ENCODE measurements around the gene KCNC4.

KCNC4 gene

DNA sequence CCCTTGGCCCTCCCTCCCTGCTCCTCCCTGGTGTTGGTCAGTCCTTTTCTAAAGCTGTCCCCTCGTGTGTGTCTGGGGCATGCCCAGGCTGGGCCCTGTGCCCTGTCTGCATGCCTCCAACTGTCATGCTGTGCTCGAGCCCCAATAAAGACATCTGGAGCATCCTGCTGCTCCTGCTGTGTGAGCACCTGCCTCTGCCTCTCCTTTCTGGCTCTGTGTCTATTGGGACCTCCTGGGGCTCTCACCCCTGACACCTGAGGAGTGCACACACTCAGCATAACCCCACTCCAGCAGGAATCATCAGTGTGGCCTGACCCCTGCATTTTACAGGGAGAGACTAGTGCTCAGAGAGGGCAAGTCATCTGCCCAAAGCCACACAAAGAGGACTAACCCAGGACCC, 23.7 kb downstream of the KCNC4 start:
- peak; percentile 61 for DNase-seq

DNA sequence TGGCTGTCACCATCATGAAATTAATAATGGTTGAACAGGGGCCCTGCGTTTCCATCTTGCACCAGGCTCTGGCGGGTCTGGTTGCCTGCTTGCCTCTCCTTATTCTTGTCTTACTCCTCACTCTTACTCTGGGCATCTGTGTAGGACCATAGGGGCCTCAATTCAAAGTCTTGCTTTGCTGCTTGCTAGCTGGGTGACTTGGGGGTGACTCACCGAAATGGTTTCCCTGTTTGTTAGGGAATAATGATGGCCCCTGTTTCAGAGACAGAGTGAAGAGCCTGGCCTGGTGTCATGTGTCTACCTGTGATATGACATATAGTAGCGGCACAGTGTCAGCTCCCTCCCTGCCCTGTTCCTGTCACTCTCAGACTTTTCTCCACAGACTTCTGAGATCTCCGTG, 24.6 kb downstream of the KCNC4 start:
- no peak for DNase-seq

DNA sequence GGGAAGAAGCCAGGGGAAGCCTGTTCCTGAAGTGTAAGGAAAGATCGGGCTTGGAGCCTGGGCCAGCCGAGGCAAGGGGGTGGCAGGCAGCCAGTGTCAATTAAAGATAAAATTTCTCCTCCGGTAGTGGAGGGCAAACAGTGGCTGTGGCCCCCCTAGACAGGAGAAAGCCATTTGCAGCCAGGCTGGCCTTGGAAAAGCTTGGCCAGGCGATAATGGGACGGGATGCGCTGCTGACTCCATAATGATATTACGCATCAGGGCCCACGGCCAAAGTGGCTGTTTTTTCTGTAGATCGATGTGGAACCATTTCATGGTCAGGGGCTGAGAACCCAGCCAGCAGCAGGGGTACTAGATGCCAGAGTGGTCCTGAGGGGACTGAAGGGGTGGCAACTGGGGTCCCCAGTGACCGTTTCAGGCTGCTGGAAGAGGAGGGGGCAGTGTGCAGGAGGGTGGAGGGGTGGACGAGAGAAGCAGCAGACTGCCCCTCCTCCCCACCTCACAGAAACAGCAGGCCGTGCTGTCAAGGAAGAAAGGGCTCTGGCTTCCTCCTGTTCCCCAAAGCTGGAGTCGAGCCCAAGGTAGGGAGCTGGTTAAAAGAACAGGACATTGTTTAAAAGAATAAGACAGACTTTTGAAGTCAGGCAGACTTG, 25.2 kb downstream of the KCNC4 start:
- DNase-seq: no peak

DNA sequence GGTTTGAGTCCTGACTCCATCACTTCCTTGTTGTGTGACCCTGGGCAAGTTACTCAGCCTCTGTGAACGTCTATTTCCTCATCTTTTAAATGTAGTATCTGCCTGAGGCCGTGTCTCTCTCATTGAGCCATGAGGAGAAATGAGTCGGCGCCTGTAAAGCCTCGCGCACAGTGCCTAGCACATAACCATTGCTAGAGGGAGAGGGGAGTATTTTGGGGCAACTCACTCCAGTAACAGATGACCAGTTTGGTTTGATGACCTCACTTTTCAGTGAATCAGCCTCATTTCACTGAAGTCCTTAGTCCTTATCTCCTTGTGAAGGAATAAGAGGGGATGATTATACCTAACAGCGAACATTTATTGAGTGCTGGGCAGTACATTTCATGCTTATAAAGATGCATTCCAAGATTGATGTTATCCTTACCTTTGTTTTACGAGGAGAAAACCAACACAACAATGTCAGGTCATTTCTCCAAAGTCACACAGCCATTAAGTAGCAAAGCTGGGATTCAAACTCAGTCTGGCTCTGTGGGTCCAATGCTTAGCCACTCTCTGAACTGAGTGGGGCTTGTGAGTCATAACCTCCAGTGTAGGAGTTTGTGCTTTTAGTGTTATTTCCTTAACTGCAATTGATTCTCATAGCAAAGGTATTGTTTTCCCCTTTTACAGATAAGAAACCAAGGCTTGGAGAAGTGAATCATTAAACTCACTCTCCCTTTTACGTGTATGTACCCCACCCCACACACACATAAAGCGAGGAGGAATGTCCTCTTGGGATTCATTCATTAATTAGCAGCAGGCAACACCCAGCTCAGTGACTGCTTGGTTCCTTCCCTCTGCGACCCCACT, 25.9 kb downstream of the KCNC4 start:
- no peak for DNase-seq

DNA sequence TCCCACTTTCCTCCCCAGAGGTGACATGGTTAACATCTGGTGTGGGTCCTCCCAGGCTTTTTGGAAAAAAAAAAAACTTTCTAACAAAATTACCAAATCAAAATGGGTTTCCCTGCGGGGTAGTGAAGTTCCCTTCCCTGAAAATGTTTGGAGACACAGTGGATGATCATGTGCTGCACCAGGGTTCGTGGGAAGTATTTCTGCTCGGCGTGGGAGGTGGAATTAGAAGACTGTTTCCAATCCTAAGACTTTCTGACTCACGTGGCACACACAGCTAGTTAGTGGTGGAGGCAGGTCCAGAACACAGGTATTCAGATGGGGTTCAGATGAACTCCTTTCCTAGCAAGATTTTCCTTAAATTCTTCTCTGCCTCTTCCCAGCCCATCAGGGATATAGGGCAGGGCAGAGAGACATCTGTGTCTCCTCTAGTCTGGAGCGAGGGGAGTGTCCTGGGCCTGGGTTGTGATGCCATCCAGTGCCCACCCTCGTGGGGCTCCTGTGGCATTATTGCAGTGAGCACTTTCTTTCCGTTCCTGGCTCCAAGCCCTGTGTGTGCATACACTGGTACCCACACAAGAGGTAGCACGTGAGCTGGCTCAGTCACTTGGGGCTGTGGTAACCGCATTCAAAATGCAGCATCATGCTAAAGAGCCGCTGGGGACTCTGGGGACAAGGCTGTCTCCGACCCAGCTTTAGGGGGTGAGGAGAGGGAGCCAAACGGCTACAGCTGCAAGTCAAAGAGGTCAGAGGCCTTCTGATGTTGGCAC, 27.5 kb downstream of the KCNC4 start:
- DNase-seq: no peak

DNA sequence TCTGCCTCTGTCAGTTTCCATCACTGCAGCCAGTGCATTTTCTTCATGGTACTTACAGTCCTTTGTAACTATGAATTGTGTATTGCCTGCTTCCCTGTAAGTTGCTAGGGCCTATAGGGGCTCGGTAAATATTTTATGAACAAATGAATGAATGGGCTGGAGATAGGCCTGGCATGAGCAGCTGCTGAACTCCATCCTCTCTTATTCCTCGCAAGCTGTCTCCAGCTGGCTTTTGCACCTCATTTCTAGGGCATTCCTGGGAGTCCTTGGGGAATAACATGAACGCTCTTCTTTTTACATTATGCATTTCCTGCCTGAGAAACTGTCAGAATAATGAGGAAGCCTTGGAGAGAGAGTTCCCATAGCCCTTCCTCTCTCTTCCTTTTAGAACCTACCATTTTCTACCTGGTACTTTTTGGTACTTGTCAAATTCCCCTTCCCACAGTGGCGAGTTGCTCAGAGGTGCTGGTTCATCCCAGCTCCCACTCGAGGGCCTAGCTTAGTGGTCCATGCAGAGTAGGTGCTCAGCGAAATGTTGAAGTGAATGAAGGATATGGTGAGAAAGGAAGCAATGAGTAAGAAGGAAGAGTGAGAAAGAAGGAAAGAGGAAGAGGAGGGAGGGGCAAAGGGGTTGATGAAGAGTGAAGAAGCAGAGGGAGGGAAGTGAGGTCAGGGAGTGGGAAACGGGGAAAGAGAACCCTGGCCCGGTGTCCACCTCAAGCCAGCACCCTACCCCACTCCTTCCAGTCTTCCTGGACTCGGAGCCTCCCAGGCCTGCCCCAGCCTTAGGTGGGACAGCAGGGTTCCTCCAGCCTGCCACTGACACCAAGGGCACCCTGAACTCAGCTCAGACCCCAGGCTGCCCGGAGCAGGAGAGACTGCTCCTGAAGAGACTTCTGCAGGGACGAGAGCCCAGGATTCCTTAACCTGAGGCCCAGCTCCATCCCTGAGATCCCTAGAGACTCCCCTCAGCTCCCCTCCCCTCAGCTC, 29.6 kb downstream of the KCNC4 start:
- DNase-seq: no peak

DNA sequence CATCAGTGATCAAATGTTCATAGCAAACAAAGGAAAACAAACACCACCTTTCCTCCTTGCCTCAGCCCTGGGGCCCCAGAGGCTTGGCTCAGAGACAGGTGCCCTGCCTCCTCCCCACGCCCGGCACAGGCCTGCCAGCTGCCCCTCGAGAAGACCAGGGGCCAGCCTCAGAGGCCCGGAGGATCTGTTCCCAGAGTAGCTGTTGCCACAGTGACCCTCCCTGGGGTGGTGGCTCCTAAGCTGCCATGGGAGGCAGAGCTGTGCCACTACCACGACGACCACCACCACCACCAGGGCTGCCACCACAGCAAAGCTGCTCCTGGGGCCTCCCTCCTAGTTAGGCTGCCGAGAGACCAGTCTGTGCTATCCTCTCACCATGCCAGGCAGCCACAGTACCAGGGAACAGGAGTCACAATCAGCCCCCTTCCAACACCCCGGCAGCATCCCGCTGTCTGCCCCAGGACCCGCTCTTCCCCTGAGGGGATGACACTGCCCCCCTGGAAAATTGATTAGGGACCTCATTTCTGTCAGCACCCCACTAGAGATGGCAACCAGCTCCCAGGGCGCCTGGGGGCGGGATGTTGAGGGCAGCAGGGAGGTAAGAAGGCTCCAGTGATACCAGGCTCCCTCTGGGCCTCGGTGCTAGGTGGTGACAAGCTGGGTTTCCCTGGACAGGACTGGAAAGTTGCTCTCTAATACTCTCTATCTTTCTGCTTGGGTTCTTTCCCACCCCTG, 30.5 kb downstream of the KCNC4 start:
- peak; percentile 56 for DNase-seq

DNA sequence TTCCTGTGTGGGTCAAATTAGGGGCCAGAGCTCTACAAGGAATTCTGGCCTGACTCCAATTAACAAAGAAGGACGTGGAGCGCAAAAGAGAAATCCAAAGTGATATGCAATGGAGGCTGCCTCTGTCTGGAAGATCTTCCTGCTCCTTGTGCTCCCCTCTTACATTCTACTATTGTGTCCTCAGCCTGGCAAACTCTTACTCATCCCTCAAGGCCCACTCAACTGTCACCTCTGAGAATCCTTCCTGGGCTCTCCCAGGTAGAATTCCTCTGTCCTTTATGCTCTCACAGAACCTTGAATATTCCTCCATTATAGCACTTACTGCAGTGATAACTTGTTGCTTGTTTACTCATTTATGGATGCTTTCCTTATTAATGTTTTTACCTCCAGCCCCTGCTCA, 31.4 kb downstream of the KCNC4 start:
- DNase-seq: no peak

DNA sequence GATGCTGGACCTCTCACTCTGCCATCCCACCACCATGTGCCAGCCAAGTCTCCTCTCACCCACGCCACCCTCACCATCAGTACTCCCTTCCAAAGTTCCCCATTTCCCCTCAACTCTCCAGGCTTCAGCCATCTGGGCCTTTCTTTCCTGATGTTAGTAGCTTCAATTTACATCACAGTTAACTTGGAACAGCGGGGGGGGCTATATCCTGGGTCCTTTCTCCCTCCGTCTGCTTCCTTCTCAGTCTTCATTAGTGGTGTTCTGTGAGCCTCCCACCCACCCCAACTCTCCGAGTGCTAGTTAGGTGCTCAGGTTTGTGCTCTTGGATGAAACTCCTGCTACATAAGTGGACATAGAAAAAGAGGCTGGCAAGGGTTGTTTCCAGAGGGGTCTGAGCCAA, 31.9 kb downstream of the KCNC4 start:
- no peak for DNase-seq

DNA sequence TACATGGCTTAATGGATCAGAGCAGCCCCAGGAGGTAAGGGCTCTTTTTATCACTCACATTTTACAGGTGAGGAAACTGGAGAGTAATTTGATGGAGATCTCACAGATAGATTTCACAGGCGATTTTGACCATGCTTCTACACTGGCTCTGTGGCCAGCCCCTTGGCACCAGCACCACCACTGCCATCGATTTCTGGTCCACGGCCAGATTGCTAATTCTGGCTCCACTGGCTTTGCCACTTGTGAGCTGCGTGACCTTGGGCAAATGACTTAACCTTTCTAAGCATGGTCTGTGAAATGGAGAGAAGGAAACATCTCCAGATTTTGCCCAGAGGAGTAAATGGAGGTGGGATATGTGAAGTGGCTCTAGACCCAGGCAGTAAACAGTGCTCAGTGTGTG, 32.6 kb downstream of the KCNC4 start:
- DNase-seq: no peak

DNA sequence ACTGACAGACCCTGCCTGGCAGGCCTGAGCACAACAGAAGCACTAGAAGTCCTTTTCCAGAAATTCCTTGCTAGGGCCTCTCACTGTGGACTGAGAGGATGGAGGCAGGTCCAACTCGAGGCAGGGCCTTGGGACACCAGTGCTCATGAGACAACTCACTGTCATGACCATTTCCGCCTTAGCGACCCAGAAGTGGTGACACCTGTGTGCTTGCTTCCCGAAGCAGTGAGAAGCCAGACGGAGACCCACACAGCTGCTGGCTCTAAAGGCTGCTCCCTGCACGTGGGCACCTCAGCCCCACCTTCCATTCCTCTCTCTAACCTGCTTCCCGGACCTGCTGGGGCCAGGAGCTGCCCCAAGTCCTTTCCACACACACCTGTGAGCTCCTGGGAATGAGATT, 33.0 kb downstream of the KCNC4 start:
- DNase-seq: no peak

DNA sequence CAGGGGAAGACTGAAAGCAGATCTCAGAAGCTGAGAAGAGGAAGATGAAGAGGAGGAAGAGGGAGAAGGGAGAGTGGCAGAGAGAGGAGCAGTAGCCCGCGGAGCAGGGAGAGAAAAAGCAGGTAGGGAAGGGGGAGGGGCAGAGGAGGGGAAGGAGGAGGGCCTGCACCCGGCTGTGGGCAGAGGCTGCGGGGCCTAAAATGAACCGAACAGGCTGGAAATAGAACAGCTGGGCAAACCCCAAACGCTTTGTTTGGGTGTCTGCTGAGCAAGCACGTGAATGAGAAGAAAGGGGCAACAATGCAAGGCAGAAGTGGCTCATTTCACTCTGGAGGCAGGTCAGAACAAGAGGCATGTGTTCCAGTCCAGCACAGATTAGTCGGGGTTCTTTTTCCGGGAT, 33.5 kb downstream of the KCNC4 start:
- DNase-seq: no peak

DNA sequence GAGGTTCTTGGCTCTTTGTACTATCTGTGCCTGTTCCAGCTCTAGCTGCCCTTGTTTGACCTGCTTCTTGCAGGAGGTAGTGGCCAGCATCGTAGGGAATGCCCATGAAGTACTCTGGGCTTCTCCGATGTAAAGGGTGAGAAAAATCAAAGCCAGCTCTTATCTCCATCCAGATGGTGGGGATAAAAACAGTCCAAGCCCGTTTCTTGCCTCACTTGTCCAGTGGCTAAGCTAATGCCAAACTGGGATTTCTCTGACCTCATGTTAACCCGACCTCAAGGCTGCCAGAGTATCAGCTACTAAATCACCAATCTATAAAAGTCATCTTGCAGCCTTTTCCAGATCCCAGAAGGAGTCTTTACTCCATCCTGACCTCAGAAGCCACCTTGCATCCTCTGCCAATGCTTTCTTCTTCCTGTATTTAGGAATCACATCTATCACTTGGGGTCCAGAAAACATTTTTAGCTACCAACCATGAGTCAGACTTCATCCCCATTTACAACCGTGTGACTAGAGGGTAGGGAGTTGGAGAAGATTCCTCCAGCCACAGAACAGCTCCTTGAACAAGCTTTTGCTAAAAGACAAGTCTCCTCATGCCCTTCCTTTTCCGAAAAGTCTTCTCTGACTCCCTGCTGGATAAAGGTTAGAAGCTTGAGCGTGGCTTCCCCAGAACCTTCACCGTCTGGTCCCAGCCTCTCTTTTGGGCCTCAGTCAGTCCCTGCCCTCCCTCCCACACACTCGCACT, 35.9 kb downstream of the KCNC4 start:
- no peak for DNase-seq

DNA sequence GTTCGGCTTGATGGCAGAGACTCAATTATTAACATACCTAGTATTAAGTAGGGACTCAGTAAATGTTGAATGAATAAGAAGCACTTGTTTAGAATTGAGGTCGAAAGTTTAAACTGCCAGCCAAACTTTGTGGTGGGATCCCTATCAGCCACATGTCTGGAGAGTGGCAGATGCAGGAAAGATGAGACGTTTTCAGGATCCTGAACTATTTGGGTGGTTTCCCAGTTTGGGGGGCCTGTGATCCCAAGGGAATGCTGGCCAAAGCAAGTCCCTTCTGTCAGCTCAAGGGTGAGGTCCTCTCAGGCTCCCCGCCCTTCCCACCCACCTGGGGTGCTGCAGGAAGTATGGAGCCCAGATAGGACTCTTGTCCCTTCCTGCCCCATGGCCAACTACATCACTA, 38.6 kb downstream of the KCNC4 start:
- no peak for DNase-seq

DNA sequence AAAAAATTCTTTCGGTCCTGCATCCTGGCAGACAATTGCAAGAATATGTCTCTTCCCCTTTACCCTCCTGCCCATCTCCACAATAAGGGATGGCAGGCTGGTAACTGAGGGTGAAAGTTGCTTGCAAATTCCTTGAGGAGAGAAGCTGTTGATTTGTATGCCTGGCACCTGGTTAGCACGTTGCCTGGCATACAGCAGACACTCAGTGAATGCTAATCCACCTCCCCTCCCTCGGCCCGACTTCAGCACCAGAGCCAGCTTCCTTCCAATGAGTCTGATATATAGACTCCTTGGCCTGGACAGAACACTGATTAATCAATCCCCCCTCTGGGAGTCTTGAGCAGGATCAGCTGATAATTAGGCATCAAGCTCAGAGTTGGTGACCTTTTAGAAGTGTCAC, 39.1 kb downstream of the KCNC4 start:
- DNase-seq: no peak

DNA sequence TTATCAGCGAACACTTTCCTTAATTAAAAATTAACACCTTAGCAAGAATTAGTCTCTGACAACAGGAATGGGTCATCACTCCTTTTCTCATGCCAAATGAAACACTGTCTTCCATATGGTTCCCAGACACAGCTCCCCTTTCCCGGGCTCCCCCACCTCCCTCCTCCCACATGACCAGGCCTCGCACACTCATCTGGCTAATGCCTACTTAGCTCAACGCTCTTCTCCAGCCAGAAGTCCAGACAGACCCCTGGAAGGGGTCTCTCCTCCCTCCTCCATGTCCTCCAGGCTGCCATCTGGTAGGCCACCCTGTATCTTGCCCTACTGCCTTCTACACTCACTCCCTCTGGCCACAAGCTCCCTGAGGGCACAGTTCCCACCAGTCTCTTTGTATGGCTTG, 39.9 kb downstream of the KCNC4 start:
- DNase-seq: no peak

DNA sequence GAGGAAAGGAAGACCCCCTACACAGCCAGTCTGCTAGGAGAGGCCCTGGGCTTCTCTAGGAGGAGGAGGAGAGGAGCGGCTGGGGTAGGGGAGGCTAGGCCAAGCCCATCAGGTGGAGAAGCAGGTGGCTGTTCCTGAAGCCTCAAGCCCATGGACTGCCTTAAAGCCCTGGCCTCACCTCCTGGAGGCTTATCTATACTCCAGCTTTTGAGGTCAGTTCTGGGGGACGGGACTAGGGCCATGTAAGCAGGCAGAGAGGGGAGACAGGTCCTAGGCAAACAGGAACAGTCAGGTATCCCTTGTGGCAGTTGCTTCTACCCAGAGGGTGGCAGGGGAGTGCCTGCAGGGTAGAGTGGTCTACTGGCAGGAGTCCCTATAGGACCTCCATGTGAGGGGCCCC, 40.6 kb downstream of the KCNC4 start:
- no peak for DNase-seq

DNA sequence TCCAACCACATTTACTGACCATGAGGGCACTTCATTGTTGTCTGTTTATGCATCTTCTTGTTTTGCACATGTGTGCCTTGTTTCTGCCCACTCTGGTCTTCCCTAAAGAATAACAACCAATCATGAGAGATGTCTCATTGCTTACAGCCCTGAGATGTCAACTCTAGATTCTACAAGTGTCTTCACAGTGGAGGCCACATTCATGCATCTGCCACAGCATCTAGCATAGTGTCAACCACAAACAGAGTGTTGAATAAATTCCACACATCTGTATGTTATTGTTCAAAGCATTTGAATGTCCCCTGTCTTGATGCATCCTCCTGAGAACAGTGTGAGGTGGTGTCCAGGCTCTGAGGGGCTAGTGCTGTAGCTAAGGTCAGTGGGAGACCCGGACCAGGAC, 43.1 kb downstream of the KCNC4 start:
- no peak for DNase-seq

DNA sequence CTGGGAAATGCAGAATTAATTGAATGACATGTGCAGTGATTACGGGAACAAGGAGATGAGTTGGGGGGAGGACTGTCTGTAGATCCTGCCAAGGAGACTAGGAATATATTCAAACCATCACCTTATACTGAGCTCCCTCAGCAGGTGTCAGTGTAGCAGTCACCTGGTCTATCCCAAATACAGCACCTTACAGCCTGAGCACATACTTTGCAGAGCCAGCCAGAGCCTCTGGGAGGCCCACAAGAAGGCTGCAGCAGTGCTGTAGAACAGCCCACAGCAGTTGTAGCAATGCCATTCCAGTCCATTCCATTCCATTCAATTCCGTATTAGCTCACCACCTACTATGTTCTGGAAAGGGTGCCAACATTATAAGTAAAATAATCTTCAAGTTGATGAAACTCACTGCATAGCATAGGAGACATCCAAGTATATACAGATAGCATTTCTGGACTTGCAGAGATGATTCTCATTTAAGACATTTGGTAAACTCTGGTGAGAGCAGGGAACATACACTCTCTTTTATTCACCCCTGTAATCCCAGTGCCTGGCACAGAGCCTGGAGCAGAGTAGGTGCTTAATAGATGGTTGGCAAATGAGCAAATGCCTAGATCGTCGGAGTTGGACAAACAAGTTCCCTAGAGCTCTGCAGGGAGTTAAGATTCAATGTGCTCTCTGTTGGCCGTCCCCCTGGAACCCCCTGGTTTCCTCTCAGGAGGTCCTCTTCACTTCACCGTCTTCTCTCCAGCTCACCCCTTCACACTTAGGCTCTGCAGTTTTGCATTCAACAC, 44.7 kb downstream of the KCNC4 start:
- DNase-seq: no peak

DNA sequence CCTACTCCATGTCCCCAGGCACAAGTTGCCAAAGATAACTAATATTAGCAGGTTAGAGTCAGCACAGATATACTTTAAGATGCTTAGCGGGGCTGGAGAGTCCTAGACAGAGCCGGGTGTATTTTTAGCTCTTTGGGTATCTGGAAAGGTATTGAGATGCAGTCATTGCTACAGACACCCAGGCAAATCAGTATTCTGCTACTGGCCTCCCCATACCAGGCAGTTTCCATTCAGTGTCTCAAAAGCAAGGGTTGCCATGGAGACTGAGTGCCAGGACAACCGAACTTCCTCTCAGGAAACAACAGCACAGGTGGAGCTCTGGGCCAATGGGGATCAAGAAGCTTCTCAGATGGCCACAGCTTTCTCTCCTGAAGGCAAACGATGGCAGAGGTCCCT, 45.3 kb downstream of the KCNC4 start:
- peak; percentile 71 for DNase-seq

Data from COR-L47 (cell line).